ENCODE results near the gene SLC14A1.
"Not testable (repeated sequence)": the region's sequence is repeated elsewhere in the genome, so short reads cannot be mapped to it uniquely, and the experiment has no call there.

The SLC14A1 gene

GRCh38 chr18:45757644-45758043 is 33.7 kb downstream of the SLC14A1 start:
- not testable (repeated sequence) for DNase-seq (ENCODE audit: low spot score)

- DNase-seq (ENCODE audit: low spot score): no peak
Observed at GRCh38 chr18:45760462-45761036, 36.6 kb downstream of the SLC14A1 start.

- DNase-seq (ENCODE audit: low spot score): no peak
Observed at GRCh38 chr18:45761512-45762114, 37.6 kb downstream of the SLC14A1 start.

GRCh38 chr18:45764000-45764686 is 40.2 kb downstream of the SLC14A1 start:
- DNase-seq (ENCODE audit: low spot score): peak; percentile 33

- no peak for DNase-seq (ENCODE audit: low spot score)
Observed at GRCh38 chr18:45765796-45766195, 41.8 kb downstream of the SLC14A1 start.

- no peak for DNase-seq (ENCODE audit: low spot score)
Observed at GRCh38 chr18:45771587-45772480, 47.9 kb downstream of the SLC14A1 start.

- no peak for DNase-seq (ENCODE audit: low spot score)
Observed at GRCh38 chr18:45774065-45774521, 50.1 kb downstream of the SLC14A1 start.

GRCh38 chr18:45775241-45775676 is 51.3 kb downstream of the SLC14A1 start:
- peak; percentile 74 for DNase-seq (ENCODE audit: low spot score)

GRCh38 chr18:45775743-45776142 is 51.8 kb downstream of the SLC14A1 start:
- no peak for DNase-seq (ENCODE audit: low spot score)

- DNase-seq (ENCODE audit: low spot score): peak; percentile 82
Observed at GRCh38 chr18:45777393-45777792, 53.4 kb downstream of the SLC14A1 start.

GRCh38 chr18:45780568-45780967 is 56.6 kb downstream of the SLC14A1 start:
- DNase-seq (ENCODE audit: low spot score): no peak

GRCh38 chr18:45782662-45783061 is 58.7 kb downstream of the SLC14A1 start:
- no peak for DNase-seq (ENCODE audit: low spot score)

- peak; percentile 71 for DNase-seq (ENCODE audit: low spot score)
Observed at GRCh38 chr18:45783097-45784075, 59.4 kb downstream of the SLC14A1 start.

- no peak for DNase-seq (ENCODE audit: low spot score)
Observed at GRCh38 chr18:45785134-45785533, 61.2 kb downstream of the SLC14A1 start.

- DNase-seq (ENCODE audit: low spot score): no peak
Observed at GRCh38 chr18:45786941-45787340, 63.0 kb downstream of the SLC14A1 start.

- DNase-seq (ENCODE audit: low spot score): no peak
Observed at GRCh38 chr18:45787346-45787745, 63.4 kb downstream of the SLC14A1 start.

- DNase-seq (ENCODE audit: low spot score): no peak
Observed at GRCh38 chr18:45788861-45789260, 64.9 kb downstream of the SLC14A1 start.

GRCh38 chr18:45792506-45793263 is 68.7 kb downstream of the SLC14A1 start:
- DNase-seq (ENCODE audit: low spot score): no peak

- peak; percentile 89 for DNase-seq (ENCODE audit: low spot score)
Observed at GRCh38 chr18:45793264-45793965, 69.4 kb downstream of the SLC14A1 start.
